GM10248 (cell line): ENCODE measurements around the gene YAE1.

Source experiments
- CTCF ChIA-PET: fragments of 300-600 bp; sonication (Branson Sonifier 250); formaldehyde crosslinking; extraction: SDS; loops from one replicate; lab custom pipeline; 2021; ENCODE audit warnings: antibody characterized with exemption; lab: Yijun Ruan, JAX
- POLR2A ChIA-PET: fragments of 350-650 bp; sonication (Branson Sonifier 250); formaldehyde crosslinking; extraction: SDS; loops from one replicate; lab custom pipeline; 2020; ENCODE audit warnings: antibody characterized with exemption; lab: Yijun Ruan, JAX
- DNase-seq: peaks from one replicate; pipeline ENCODE4 v3.0.0; 2012; ENCODE audit errors: extremely low spot score
- CTCF ChIP-seq: IDR thresholded peaks from 2 replicates; pipeline ENCODE4 v1.5.1; 2012; ENCODE audit warnings: mild to moderate bottlenecking, low read depth; ENCODE audit errors: extremely low read depth, missing control alignments, control extremely low read depth

Gene YAE1

GRCh38 chr7:39527951-39528350 lies 38.3 kb upstream of the YAE1 start:
- no peak for TF ChIP-seq CTCF
- ChIA-PET CTCF (interaction anchor here (2.0 to 2.3 kb wide), 2 partner anchors 8 to 15 kb away, joined by 6 to 7 read pairs; no protein-coding TSS in a partner anchor), POLR2A (no interaction called here)

GRCh38 chr7:39528849-39529248 lies 37.4 kb upstream of the YAE1 start:
- DNase-seq = no peak
- TF ChIP-seq CTCF = no peak
- POLR2A ChIA-PET = no interaction called here
- CTCF ChIA-PET = interaction anchor here (0.7 to 2.3 kb wide), 4 partner anchors 8 to 35 kb away, joined by 3 to 7 read pairs (median 5); no protein-coding TSS in a partner anchor

More at GRCh38 chr7:39527951-39528350, 38.3 kb upstream of the YAE1 start:
- DNase-seq = no peak

GRCh38 chr7:39529582-39529981 lies 36.6 kb upstream of the YAE1 start:
- no peak for DNase-seq
- POLR2A ChIA-PET = no interaction called here
- no peak for TF ChIP-seq CTCF
- CTCF ChIA-PET = interaction anchor here (1.4 to 2.3 kb wide), 3 partner anchors 9 to 35 kb away, joined by 4 to 7 read pairs (median 6); no protein-coding TSS in a partner anchor

GRCh38 chr7:39530971-39531370 lies 35.2 kb upstream of the YAE1 start:
- no peak for DNase-seq
- ChIA-PET CTCF (no interaction called here), POLR2A (no interaction called here)
- no peak for TF ChIP-seq CTCF

GRCh38 chr7:39531818-39532217 lies 34.4 kb upstream of the YAE1 start:
- TF ChIP-seq CTCF = no peak
- POLR2A ChIA-PET = no interaction called here
- no peak for DNase-seq
- CTCF ChIA-PET = interaction anchor here (0.9 to 1.7 kb wide), 2 partner anchors 11 to 14 kb away, joined by 3 to 5 read pairs; no protein-coding TSS in a partner anchor

GRCh38 chr7:39532832-39533231 lies 33.4 kb upstream of the YAE1 start:
- TF ChIP-seq CTCF = no peak
- DNase-seq = no peak
- CTCF ChIA-PET = interaction anchor here (1.7 kb wide), 1 partner anchor 12 kb away, joined by 5 read pairs; no protein-coding TSS in a partner anchor
- POLR2A ChIA-PET = no interaction called here
